Renal pelvis (tissue), 4 donors: ENCODE measurements around the gene POLR1G. TPM values are rescaled to one million over a fixed set of nuclear protein-coding genes. Genes with fewer than 3 reads are reported as not detected.
"Not testable (repeated sequence)": the region's sequence is repeated elsewhere in the genome, so short reads cannot be mapped to it uniquely, and the experiment has no call there.

Experiments used
- DNase-seq: peaks from one replicate; pipeline ENCODE4 v3.0.0-alpha.2; 2013
- polyA plus RNA-seq, 3 donors: library from polyadenylated mRNA; unstranded; fragments of 120-200 nt; gene quantifications; one replicate each; pipeline ENCODE4 v1.2.1, GENCODE V29; 2013; ENCODE audit not compliant: insufficient read length in 3 of 3

Gene POLR1G
- polyA plus RNA-seq, 3 donors = 3.8 to 6.0 (median 5.4) TPM

GRCh38 chr19:45418802-45419201 lies 12.4 kb downstream of the POLR1G start:
- DNase-seq = no peak

GRCh38 chr19:45419396-45419795 lies 13.0 kb downstream of the POLR1G start:
- no peak for DNase-seq

GRCh38 chr19:45419895-45420294 lies 13.5 kb downstream of the POLR1G start:
- DNase-seq = no peak

- no peak for DNase-seq
Measured at GRCh38 chr19:45420356-45420755, 13.9 kb downstream of the POLR1G start.

- no peak for DNase-seq
Measured at GRCh38 chr19:45420871-45421270, 14.4 kb downstream of the POLR1G start.

- no peak for DNase-seq
Measured at GRCh38 chr19:45421947-45422498, 15.6 kb downstream of the POLR1G start.

GRCh38 chr19:45423033-45423588 lies 16.7 kb downstream of the POLR1G start:
- no peak for DNase-seq

- DNase-seq = peak; percentile 94
Measured at GRCh38 chr19:45423589-45424190, 17.2 kb downstream of the POLR1G start, which contains the start of gene ERCC1. Gene ERCC1 (minus strand): TSS chr19:45423917. CDS start chr19:45423374, 543 bp downstream.

- no peak for DNase-seq
Measured at GRCh38 chr19:45424191-45425058, 18.0 kb downstream of the POLR1G start.

GRCh38 chr19:45428384-45429231 lies 22.2 kb downstream of the POLR1G start:
- DNase-seq = no peak

GRCh38 chr19:45429896-45430295 lies 23.5 kb downstream of the POLR1G start:
- not testable (repeated sequence) for DNase-seq

- DNase-seq = not testable (repeated sequence)
Measured at GRCh38 chr19:45431008-45431407, 24.6 kb downstream of the POLR1G start.

GRCh38 chr19:45432543-45432942 lies 26.1 kb downstream of the POLR1G start:
- not testable (repeated sequence) for DNase-seq

GRCh38 chr19:45437328-45437727 lies 30.9 kb downstream of the POLR1G start:
- no peak for DNase-seq

- DNase-seq = no peak
Measured at GRCh38 chr19:45439190-45439568, 32.7 kb downstream of the POLR1G start.

GRCh38 chr19:45439569-45440258 lies 33.3 kb downstream of the POLR1G start:
- DNase-seq = no peak

- DNase-seq = no peak
Measured at GRCh38 chr19:45440259-45440638, 33.8 kb downstream of the POLR1G start.

- no peak for DNase-seq
Measured at GRCh38 chr19:45440873-45441654, 34.6 kb downstream of the POLR1G start.

GRCh38 chr19:45442408-45442777 lies 35.9 kb downstream of the POLR1G start:
- no peak for DNase-seq

- no peak for DNase-seq
Measured at GRCh38 chr19:45442778-45443461, 36.5 kb downstream of the POLR1G start.
